Ishikawa (cell line): ENCODE data around the gene RSPH3.

ENCODE experiments used
- CEBPB ChIP-seq: IDR thresholded peaks from 2 replicates; pipeline ENCODE4 v1.6.1; 2012
- EP300 ChIP-seq: IDR thresholded peaks from 2 replicates; pipeline ENCODE4 v1.6.1; 2012; ENCODE audit warnings: borderline replicate concordance
- NFIC ChIP-seq: IDR thresholded peaks from 2 replicates; pipeline ENCODE4 v1.6.1; 2012
- TAF1 ChIP-seq: IDR thresholded peaks from 2 replicates; pipeline ENCODE4 v1.6.1; 2012; ENCODE audit warnings: low read depth, mild to moderate bottlenecking

GRCh38 chr6:159044899-159045727 is 45.1 kb upstream of the RSPH3 start, which contains the start of gene TAGAP:
- TF ChIP-seq NFIC (no peak), EP300 (no peak), TAF1 (no peak), CEBPB (no peak)
